ENCODE measurements around the gene CSAD. TPM values are rescaled to one million over a fixed set of nuclear protein-coding genes. Genes with fewer than 3 reads are reported as not detected.

Gene CSAD
- polyA plus RNA-seq, 1 of the 3 experiments (the other 2 are of a cell fraction), result 32.2 TPM

- Histone ChIP-seq H3K27me3 (ENCODE audit: insufficient read depth) (no peaks in the 10 kb centered on the region), H3K4me2 (no peak overlapping the region), H3K27ac (ENCODE audit: low read depth in 2 of 2, low read length in 1 of 2) (no peak overlapping the region), H2AFZ (ENCODE audit: low read depth) (no peak overlapping the region), H3F3A (replicated peaks; ENCODE audit: insufficient read depth) (peaks cover 6% of the 10 kb centered on the region), H4K20me1 (ENCODE audit: insufficient read depth) (no peaks in the 10 kb centered on the region), H3K36me3 (replicated peaks in 1 of 2; ENCODE audit: control insufficient read depth in 1 of 2, insufficient read depth in 2 of 2, low read length in 1 of 2) (no peaks in the 10 kb centered on the region), H3K79me2 (ENCODE audit: insufficient read depth) (no peaks in the 10 kb centered on the region), H3K9me3 (no peaks in the 10 kb centered on the region), H3K9ac (no peak overlapping the region), H3K4me1 (ENCODE audit: control insufficient read depth in 1 of 2, insufficient read depth in 2 of 2, low read depth in 1 of 2, low read length in 1 of 2) (peaks cover 0 to 2% of the 10 kb centered on the region in 2 experiments; a peak in 2 of 4 replicates), H3K4me3 (ENCODE audit: low read depth in 2 of 2, low read length in 1 of 2) (no peak overlapping the region), H3K9me2 (no peaks in the 10 kb centered on the region)
- peak; percentile 31 for DNase-seq
- CTCF ChIA-PET, result interaction anchor here (0.6 to 12.3 kb wide), 43 partner anchors 8 to 225 kb away, joined by 3 to 272 read pairs (median 7); partner anchors contain the start of genes AAAS, CSAD, ESPL1 and MYG1
- TF ChIP-seq, protein P1, sequence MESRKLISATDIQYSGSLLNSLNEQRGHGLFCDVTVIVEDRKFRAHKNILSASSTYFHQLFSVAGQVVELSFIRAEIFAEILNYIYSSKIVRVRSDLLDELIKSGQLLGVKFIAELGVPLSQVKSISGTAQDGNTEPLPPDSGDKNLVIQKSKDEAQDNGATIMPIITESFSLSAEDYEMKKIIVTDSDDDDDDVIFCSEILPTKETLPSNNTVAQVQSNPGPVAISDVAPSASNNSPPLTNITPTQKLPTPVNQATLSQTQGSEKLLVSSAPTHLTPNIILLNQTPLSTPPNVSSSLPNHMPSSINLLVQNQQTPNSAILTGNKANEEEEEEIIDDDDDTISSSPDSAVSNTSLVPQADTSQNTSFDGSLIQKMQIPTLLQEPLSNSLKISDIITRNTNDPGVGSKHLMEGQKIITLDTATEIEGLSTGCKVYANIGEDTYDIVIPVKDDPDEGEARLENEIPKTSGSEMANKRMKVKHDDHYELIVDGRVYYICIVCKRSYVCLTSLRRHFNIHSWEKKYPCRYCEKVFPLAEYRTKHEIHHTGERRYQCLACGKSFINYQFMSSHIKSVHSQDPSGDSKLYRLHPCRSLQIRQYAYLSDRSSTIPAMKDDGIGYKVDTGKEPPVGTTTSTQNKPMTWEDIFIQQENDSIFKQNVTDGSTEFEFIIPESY (IDR thresholded peaks at IDR 0.05; ENCODE audit: borderline replicate concordance, low read depth), result no peak
- no peak for TF ChIP-seq GATA2 (CRISPR knock-in tag; IDR thresholded peaks at IDR 0.05)
- TF ChIP-seq CTCF (IDR thresholded peaks at IDR 0.05), result no peak
- TF ChIP-seq, protein P2, sequence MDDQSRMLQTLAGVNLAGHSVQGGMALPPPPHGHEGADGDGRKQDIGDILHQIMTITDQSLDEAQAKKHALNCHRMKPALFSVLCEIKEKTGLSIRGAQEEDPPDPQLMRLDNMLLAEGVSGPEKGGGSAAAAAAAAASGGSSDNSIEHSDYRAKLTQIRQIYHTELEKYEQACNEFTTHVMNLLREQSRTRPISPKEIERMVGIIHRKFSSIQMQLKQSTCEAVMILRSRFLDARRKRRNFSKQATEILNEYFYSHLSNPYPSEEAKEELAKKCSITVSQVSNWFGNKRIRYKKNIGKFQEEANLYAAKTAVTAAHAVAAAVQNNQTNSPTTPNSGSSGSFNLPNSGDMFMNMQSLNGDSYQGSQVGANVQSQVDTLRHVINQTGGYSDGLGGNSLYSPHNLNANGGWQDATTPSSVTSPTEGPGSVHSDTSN (IDR thresholded peaks at IDR 0.05), result no peak
- TF ChIP-seq, protein P3, sequence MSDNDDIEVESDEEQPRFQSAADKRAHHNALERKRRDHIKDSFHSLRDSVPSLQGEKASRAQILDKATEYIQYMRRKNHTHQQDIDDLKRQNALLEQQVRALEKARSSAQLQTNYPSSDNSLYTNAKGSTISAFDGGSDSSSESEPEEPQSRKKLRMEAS (IDR thresholded peaks at IDR 0.05; ENCODE audit: low read depth), result no peak
- no peak for TF ChIP-seq MXI1 (IDR thresholded peaks at IDR 0.05; ENCODE audit: low read depth, low read length)
- no peak for TF ChIP-seq ELF1 (IDR thresholded peaks at IDR 0.05)
- no peak for TF ChIP-seq CHD2 (IDR thresholded peaks at IDR 0.05; ENCODE audit: low read length, partially characterized antibody)
- no peak for TF ChIP-seq USF2 (IDR thresholded peaks at IDR 0.05; ENCODE audit: borderline replicate concordance, low read depth, low read length)
- TF ChIP-seq TAF1 (IDR thresholded peaks at IDR 0.05; ENCODE audit: borderline replicate concordance, low read depth, low read length), result no peak
- TF ChIP-seq FOXJ3 (CRISPR knock-in tag; IDR thresholded peaks at IDR 0.05), result no peak
- no peak for TF ChIP-seq IRF3 (IDR thresholded peaks at IDR 0.05; ENCODE audit: low read depth, low read length)
- no peak for TF ChIP-seq YY1 (IDR thresholded peaks at IDR 0.05; ENCODE audit: low read depth)
- no peak for TF ChIP-seq POLR2AphosphoS5 (IDR thresholded peaks at IDR 0.05; ENCODE audit: low read depth, low read length)
- TF ChIP-seq NFIC (IDR thresholded peaks at IDR 0.05; ENCODE audit: borderline replicate concordance), result no peak
- TF ChIP-seq FOSL2 (IDR thresholded peaks at IDR 0.05; ENCODE audit: borderline replicate concordance, low read depth), result no peak
- TF ChIP-seq GABPA (IDR thresholded peaks at IDR 0.05; ENCODE audit: low read depth), result no peak
- no peak for TF ChIP-seq REST (IDR thresholded peaks at IDR 0.05; ENCODE audit: low read depth, low read length)
- TF ChIP-seq RAD21 (IDR thresholded peaks at IDR 0.05; ENCODE audit: low read length), result no peak
- POLR2A ChIA-PET, result interaction anchor here (0.9 to 2.8 kb wide), 6 partner anchors 15 to 38 kb away, joined by 3 to 12 read pairs (median 4); partner anchors contain the start of genes CSAD and ZNF740
- WGBS (ENCODE audit: low lambda C conversion rate), result 88% methylated on average over 15 of the region's 16 CpGs
These were observed 20.7 kb downstream of the CSAD start for GRCh38 chr12:53160000-53160399.
